SK-N-MC (cell line): ENCODE data around the gene INPP5A.

ENCODE experiments used
- EZH2 ChIP-seq: fragments of 200-600 bp; sonication (generic); IDR thresholded peaks from one replicate; pipeline ENCODE4 v1.6.1; 2017; ENCODE audit warnings: antibody characterized with exemption
- POLR2AphosphoS5 ChIP-seq: IDR thresholded peaks from 2 replicates; pipeline ENCODE4 v1.6.1; 2012; ENCODE audit warnings: mild to moderate bottlenecking, low read depth, low read length, borderline replicate concordance

DNA sequence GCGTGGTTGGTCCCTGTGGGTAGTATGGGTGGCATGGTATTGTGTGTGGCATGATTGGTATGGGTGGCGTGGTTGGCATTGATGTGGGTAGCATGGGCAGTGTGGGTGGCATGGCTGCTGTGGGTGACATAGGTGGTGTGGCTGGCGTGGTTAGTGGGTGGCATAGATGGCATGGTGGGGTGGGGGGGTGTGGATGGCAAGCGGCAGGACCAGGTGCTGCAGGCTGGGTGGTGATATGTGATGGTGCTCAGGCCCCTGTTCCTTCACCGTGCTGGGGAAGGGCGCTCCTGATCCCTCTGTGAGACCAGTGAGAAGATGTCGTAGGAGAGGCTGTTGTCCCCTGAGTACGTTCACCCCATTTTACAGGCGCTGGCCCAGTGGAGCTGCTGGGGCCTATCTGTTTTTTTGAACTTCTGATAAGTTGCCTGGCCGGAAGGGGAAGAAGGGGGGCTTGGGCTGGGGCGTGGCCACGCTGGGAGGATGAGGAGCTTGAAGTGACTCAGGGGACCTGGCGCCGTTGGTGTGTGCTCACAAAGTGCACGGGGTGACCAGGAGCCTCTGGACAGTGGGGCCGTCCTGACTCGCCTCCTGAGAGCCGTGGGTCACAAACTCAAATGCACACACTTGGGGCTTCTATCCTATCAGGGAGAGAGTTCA lies 17.5 kb downstream of the INPP5A start:
- no peak for TF ChIP-seq POLR2AphosphoS5
- TF ChIP-seq EZH2, result no peak
